ENCODE results near the gene WDR31. TPM values are rescaled to one million over a fixed set of nuclear protein-coding genes. Genes with fewer than 3 reads are reported as not detected.

The WDR31 gene
- total RNA-seq, 2 experiments from 2014 or later: 1.3 to 1.4 TPM

DNA sequence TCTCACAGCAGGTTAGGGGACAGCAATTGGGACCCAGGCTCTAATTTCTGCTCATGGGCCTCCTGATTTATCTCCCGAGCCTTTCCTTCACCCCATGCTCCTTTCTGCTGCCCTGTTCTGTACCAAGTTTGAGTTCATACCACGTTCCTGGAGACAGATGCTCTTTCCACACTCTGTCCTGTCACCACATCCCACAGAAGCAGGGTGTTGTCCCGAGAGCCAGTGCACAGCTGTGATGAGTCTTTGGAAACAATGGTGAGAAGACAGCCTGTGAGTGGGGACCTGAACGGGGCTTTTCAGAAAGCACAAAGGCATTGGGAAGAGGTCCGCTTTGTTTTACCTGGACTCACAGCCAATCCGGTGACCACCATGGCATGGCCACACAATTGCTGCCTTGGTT lies 17.4 kb downstream of the WDR31 start:
- H3K4me3 Mint-ChIP-seq: no peak overlapping the region

DNA sequence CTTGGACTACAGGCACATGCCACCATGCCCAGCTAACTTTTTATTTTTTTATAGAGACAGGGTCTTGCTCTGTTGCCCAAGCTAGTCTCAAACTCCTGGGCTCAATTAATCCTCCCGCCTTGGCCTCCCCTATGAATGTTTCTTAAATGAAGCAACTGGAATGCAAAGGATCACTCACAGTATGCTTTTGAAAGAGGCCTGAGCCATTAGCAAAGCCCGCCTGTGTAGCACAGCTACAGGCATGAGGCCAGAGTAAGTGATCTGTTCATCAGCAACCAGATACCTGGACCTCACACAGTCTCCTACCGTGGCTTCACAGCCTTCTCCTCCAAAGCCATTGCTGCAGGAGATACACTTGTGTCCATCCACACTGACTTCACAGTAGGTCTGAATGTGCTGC lies 20.0 kb downstream of the WDR31 start:
- no peak for ATAC-seq
- H3K27ac Mint-ChIP-seq: no peak overlapping the region
- no peak overlapping the region for H3K4me3 Mint-ChIP-seq
- ChIA-PET POLR2A (interaction anchor here (1.2 kb wide), 1 partner anchor 23 kb away, joined by 3 read pairs; no protein-coding TSS in a partner anchor), CTCF (interaction anchor here (1.4 kb wide), 1 partner anchor 127 kb away, joined by 3 read pairs; no protein-coding TSS in a partner anchor)
- TF ChIP-seq, protein P1, sequence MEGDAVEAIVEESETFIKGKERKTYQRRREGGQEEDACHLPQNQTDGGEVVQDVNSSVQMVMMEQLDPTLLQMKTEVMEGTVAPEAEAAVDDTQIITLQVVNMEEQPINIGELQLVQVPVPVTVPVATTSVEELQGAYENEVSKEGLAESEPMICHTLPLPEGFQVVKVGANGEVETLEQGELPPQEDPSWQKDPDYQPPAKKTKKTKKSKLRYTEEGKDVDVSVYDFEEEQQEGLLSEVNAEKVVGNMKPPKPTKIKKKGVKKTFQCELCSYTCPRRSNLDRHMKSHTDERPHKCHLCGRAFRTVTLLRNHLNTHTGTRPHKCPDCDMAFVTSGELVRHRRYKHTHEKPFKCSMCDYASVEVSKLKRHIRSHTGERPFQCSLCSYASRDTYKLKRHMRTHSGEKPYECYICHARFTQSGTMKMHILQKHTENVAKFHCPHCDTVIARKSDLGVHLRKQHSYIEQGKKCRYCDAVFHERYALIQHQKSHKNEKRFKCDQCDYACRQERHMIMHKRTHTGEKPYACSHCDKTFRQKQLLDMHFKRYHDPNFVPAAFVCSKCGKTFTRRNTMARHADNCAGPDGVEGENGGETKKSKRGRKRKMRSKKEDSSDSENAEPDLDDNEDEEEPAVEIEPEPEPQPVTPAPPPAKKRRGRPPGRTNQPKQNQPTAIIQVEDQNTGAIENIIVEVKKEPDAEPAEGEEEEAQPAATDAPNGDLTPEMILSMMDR (IDR thresholded peaks at IDR 0.05): no peak
- DNase-seq: no peak
- H3K9me3 Mint-ChIP-seq: no peaks in the 10 kb centered on the region
- intact Hi-C loops (cut with micrococcal nuclease): no loop called here
- no peaks in the 10 kb centered on the region for H3K36me3 Mint-ChIP-seq (ENCODE audit: low read depth)
- no peaks in the 10 kb centered on the region for H3K4me1 Mint-ChIP-seq (ENCODE audit: low read depth)
- no peaks in the 10 kb centered on the region for H3K27me3 Mint-ChIP-seq

More for the DNA sequence above, 17.4 kb downstream of the WDR31 start:
- POLR2A ChIA-PET: no interaction called here
- Mint-ChIP-seq H3K4me1 (ENCODE audit: low read depth) (no peaks in the 10 kb centered on the region), H3K36me3 (ENCODE audit: low read depth) (no peaks in the 10 kb centered on the region), H3K9me3 (no peaks in the 10 kb centered on the region), H3K27ac (no peak overlapping the region), H3K27me3 (no peaks in the 10 kb centered on the region)
- no peak for DNase-seq
- TF ChIP-seq, protein P1 (IDR thresholded peaks at IDR 0.05): no peak
- CTCF ChIA-PET: no interaction called here
- intact Hi-C loops (cut with micrococcal nuclease): no loop called here
- ATAC-seq: no peak

DNA sequence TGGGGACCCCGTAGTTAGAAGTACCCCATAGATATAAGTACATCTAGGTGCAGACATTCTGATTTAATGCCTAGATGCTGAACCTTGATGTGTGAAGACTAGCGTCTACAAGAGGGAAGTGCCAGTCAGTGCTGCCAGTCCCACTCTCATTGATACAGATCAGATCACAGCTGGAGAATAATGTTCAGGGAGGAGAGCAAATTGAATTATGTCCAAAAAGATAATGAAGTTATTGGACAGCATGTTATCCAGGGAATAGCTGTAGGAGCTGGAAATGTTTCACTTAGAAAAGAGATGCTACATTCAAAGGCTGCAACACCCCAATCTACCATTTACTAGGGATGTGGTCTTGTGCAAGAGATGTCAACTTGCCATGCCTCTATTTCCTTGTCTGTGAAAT lies 21.0 kb downstream of the WDR31 start:
- DNase-seq (no peak), ATAC-seq (no peak)
- CTCF ChIA-PET: interaction anchor here (1.4 to 1.7 kb wide), 2 partner anchors 21 to 128 kb away, joined by 3 to 6 read pairs; partner anchors contain the start of gene WDR31
- Mint-ChIP-seq H3K36me3 (ENCODE audit: low read depth) (no peaks in the 10 kb centered on the region), H3K4me1 (ENCODE audit: low read depth) (no peaks in the 10 kb centered on the region), H3K4me3 (no peak overlapping the region), H3K27me3 (no peaks in the 10 kb centered on the region), H3K9me3 (no peaks in the 10 kb centered on the region), H3K27ac (no peak overlapping the region)
- POLR2A ChIA-PET: no interaction called here
- TF ChIP-seq, protein P1 (IDR thresholded peaks at IDR 0.05): no peak
- intact Hi-C loops (cut with micrococcal nuclease): no loop called here

DNA sequence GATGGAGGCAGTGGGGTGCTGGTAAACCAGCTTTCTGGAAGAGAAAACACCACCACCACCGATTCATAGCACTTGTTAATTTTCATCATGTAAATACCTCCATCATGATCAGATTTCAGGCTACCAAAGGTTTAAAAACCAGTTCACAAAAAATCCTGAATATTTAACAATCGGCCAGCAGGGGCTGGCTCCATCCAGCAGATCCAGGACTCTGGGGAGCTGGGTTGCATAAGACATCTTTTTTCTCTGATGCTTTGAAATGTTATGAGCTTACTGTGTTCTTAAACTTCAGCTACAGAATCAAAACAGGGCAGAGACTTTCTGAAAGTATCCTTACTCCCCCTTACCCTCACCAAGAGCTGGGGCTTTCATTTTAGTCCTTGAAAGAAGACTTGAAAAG lies 22.3 kb downstream of the WDR31 start:
- no peak overlapping the region for H3K4me3 Mint-ChIP-seq
- no peaks in the 10 kb centered on the region for H3K4me1 Mint-ChIP-seq (ENCODE audit: low read depth)
- ChIA-PET CTCF (interaction anchor here (0.9 to 1.1 kb wide), 3 partner anchors 10 to 84 kb away, joined by 3 to 5 read pairs (median 3); partner anchors contain the start of gene ALAD), POLR2A (no interaction called here)
- no peaks in the 10 kb centered on the region for H3K9me3 Mint-ChIP-seq
- DNase-seq (no peak), ATAC-seq (no peak)
- intact Hi-C loops (cut with micrococcal nuclease): no loop called here
- TF ChIP-seq, protein P1 (IDR thresholded peaks at IDR 0.05): no peak
- H3K27ac Mint-ChIP-seq: no peak overlapping the region
- H3K27me3 Mint-ChIP-seq: no peaks in the 10 kb centered on the region
- H3K36me3 Mint-ChIP-seq (ENCODE audit: low read depth): no peaks in the 10 kb centered on the region

DNA sequence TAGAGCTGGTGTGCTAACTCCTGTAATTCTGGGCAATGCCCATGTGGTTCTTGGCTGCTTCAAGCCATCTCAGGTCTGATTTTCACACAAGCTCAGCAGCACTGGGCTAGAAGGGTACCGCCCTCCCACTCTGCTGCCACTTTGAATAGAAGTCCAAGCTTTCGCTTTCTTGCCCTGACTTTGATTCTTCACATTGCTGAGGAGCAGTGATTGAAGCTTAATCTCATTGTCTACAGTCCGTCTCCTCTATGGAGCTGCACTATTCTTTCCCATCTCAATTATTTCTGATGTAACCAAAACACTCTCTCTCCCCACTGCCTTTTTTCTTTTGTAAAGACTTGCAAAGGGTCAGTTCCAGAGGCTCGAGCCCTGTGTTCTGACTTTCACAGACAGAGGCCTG lies 24.0 kb downstream of the WDR31 start:
- intact Hi-C loops (cut with micrococcal nuclease): no loop called here
- ChIA-PET POLR2A (no interaction called here), CTCF (no interaction called here)
- no peak for ATAC-seq
- Mint-ChIP-seq H3K4me1 (ENCODE audit: low read depth) (no peaks in the 10 kb centered on the region), H3K27me3 (no peaks in the 10 kb centered on the region), H3K27ac (no peak overlapping the region), H3K36me3 (ENCODE audit: low read depth) (no peaks in the 10 kb centered on the region), H3K9me3 (no peaks in the 10 kb centered on the region), H3K4me3 (no peak overlapping the region)
- no peak for DNase-seq
- TF ChIP-seq, protein P1 (IDR thresholded peaks at IDR 0.05): no peak
